Endodermal cell (in vitro differentiated cells): ENCODE data around the gene SLC35A3. TPM values are rescaled to one million over a fixed set of nuclear protein-coding genes. Genes with fewer than 3 reads are reported as not detected.

ENCODE experiments used
- DNase-seq: peaks from one replicate; pipeline ENCODE4 v3.0.0-alpha.2; 2017
- H3K27ac ChIP-seq: 2 replicates; pipeline ENCODE4 v1.5.1; 2013; ENCODE audit warnings: mild to moderate bottlenecking, low read depth, low read length, moderate library complexity
- H3K27me3 ChIP-seq: 2 replicates; pipeline ENCODE4 v1.6.1; 2013; ENCODE audit warnings: mild to moderate bottlenecking, low read length, moderate library complexity; ENCODE audit not compliant: insufficient read depth, control insufficient read depth, poor library complexity, severe bottlenecking
- H3K36me3 ChIP-seq: 2 replicates; pipeline ENCODE4 v1.7.0; 2013; ENCODE audit warnings: mild to moderate bottlenecking, low read length, moderate library complexity; ENCODE audit not compliant: control insufficient read depth, insufficient read depth
- H3K4me1 ChIP-seq: one replicate; pipeline ENCODE4 v1.7.0; 2013; ENCODE audit warnings: low read length; ENCODE audit not compliant: control insufficient read depth, insufficient read depth
- H3K4me3 ChIP-seq: 2 replicates; pipeline ENCODE4 v1.5.1; 2013; ENCODE audit warnings: mild to moderate bottlenecking, low read length, moderate library complexity
- H3K9ac ChIP-seq: 2 replicates; pipeline ENCODE4 v1.6.1; 2013; ENCODE audit warnings: mild to moderate bottlenecking, low read length, moderate library complexity; ENCODE audit not compliant: poor library complexity, severe bottlenecking; ENCODE audit errors: extremely low read depth
- H3K9me3 ChIP-seq: 2 replicates; pipeline ENCODE4 v1.6.1; 2013; ENCODE audit warnings: mild to moderate bottlenecking, low read length, moderate library complexity; ENCODE audit not compliant: control insufficient read depth
- H3K27ac Mint-ChIP-seq: 2 replicates; pipeline ENCODE4 v1.8.0; 2020; ENCODE audit warnings: mixed read lengths
- H3K27me3 Mint-ChIP-seq: 2 replicates; pipeline ENCODE4 v1.8.0; 2021; ENCODE audit warnings: mild to moderate bottlenecking, mixed read lengths; ENCODE audit not compliant: insufficient read depth
- H3K36me3 Mint-ChIP-seq: 2 replicates; pipeline ENCODE4 v1.8.0; 2020; ENCODE audit warnings: low read depth, mixed read lengths
- H3K4me1 Mint-ChIP-seq: 2 replicates; pipeline ENCODE4 v1.8.0; 2020; ENCODE audit warnings: mixed read lengths
- H3K4me3 Mint-ChIP-seq: 2 replicates; pipeline ENCODE4 v1.8.0; 2020; ENCODE audit warnings: mild to moderate bottlenecking, moderate library complexity, mixed read lengths
- H3K9me3 Mint-ChIP-seq: 2 replicates; pipeline ENCODE4 v1.8.0; 2020; ENCODE audit warnings: mild to moderate bottlenecking, mixed read lengths
- CTCF ChIP-seq: fragments of 200-600 bp; sonication (generic); conservative IDR thresholded peaks from 2 replicates; pipeline ENCODE4 v1.5.0; 2021; ENCODE audit warnings: antibody characterized with exemption, mild to moderate bottlenecking
- WGBS, 2 experiments: methylation state at CpG; one replicate each; pipeline versions ENCODE4 v1.1.5 to v1.1.7; 2013; ENCODE audit warnings: missing lambda C conversion rate in 2 of 2, mixed read lengths in 1 of 2; ENCODE audit not compliant: insufficient coverage in 1 of 2, insufficient read length in 1 of 2; 5-methylcytosine and 5-hydroxymethylcytosine counted together
- total RNA-seq, 2 donors: library from RNA; stranded (reverse); fragmentation: NEBNext Ultra II Directional in 1 of 2; extraction: Animal tissue kit (Norgen Biotek cat#: 25700) in 1 of 2; gene quantifications; 2 replicates in 1 of 2; 3 replicates in 1 of 2; pipeline ENCODE4 v1.2.1, GENCODE V29; 2021

SLC35A3 gene
- total RNA-seq, 2 donors from 2014 or later = 41.2 to 47.0 TPM

DNA sequence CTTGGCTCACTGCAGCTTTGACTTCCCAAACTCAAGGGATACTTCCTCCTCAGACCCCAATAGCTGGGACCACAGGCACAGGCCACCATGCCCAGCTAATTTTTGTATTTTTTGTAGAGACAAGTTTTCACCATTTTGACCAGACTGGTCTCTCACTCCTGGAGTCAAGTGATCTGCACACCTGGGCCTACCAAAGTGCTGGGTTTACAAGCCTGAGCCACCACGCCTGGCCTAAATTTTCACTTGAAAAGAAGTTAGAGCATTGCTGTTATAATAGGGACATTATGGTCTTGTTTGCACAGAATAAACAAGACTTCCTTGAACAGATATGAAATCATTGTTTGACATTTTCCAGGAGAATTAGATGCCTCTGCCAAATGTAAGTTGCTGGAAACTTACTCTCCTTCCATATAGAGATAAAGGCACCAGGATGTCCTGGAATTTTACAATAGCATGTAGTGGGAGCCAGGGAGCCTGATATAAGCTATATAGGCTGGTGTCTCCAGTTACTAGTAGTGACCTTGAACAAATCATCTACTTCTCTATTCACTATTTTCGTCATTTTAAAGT, 16.9 kb downstream of the SLC35A3 start:
- Mint-ChIP-seq H3K27me3 (no peaks in the 10 kb centered on the region), H3K4me1 (no peaks in the 10 kb centered on the region), H3K4me3 (no peak overlapping the region), H3K9me3 (peaks cover 34% of the 10 kb centered on the region), H3K27ac (peak overlapping the region; percentile 61), H3K36me3 (peaks cover 48% of the 10 kb centered on the region)
- Histone ChIP-seq H3K9ac (no peak overlapping the region), H3K4me1 (no peaks in the 10 kb centered on the region), H3K9me3 (peaks cover 41% of the 10 kb centered on the region), H3K36me3 (peaks cover 65% of the 10 kb centered on the region), H3K27ac (no peak overlapping the region), H3K4me3 (no peak overlapping the region), H3K27me3 (no peaks in the 10 kb centered on the region)
- 89 to 100% methylated on average over 1 of the region's 2 CpGs for WGBS, 2 experiments
- TF ChIP-seq CTCF = no peak
- DNase-seq = no peak

GRCh38 chr1:99988210-99988765, 18.5 kb downstream of the SLC35A3 start:
- TF ChIP-seq CTCF = no peak
- Mint-ChIP-seq H3K27ac (no peak overlapping the region), H3K27me3 (no peaks in the 10 kb centered on the region), H3K4me3 (no peak overlapping the region), H3K36me3 (peaks cover 61% of the 10 kb centered on the region), H3K4me1 (no peaks in the 10 kb centered on the region), H3K9me3 (peaks cover 42% of the 10 kb centered on the region)
- WGBS, 2 experiments = 86% methylated on average over 1 of the region's 1 CpG; no CpG with 5 or more reads in 1 of the 2 experiments
- Histone ChIP-seq H3K9ac (no peak overlapping the region), H3K4me1 (no peaks in the 10 kb centered on the region), H3K9me3 (peaks cover 55% of the 10 kb centered on the region), H3K4me3 (no peak overlapping the region), H3K36me3 (peaks cover 75% of the 10 kb centered on the region), H3K27ac (no peak overlapping the region), H3K27me3 (no peaks in the 10 kb centered on the region)
- no peak for DNase-seq

DNA sequence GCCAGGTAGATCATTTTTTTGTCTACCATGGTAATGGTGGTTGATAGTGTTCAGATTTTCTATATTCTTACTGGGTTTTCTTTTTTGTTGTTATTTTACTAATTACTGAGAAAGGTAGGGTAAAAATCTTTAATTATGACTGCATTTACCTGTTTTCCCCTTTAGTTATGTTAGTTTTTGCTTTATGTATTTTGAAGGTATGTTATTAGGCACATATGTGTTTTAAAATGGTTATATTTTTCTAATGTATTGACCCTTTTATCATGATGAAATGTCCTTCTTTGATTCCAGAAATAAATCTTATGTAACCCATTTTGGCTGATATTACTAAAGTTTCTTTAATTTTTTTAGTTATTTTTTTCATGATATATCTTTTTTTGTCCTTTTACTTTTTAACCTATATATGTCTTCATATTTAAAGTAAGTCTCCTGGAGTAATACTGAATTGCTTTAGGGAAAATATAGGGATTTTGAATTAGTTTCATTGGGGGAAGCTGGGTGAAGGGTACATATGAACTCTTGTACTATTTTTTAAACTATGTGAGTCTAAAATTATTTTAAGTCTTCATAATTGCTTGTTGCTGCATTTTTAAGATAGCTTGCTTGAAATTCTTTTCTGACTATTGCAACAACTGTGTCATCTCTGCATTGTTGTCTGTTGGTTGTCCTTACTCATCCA, 22.4 kb downstream of the SLC35A3 start:
- Mint-ChIP-seq H3K36me3 (peaks cover 68% of the 10 kb centered on the region), H3K27ac (no peak overlapping the region), H3K4me1 (no peaks in the 10 kb centered on the region), H3K9me3 (peaks cover 27% of the 10 kb centered on the region), H3K27me3 (no peaks in the 10 kb centered on the region), H3K4me3 (no peak overlapping the region)
- H3K27me3 ChIP-seq = no peaks in the 10 kb centered on the region
- DNase-seq = no peak
- H3K4me1 ChIP-seq = no peaks in the 10 kb centered on the region
- H3K9me3 ChIP-seq = peaks cover 72% of the 10 kb centered on the region
- peak overlapping the region; percentile 30 for H3K4me3 ChIP-seq
- TF ChIP-seq CTCF = no peak
- no peak overlapping the region for H3K27ac ChIP-seq
- peaks cover 88% of the 10 kb centered on the region for H3K36me3 ChIP-seq
- H3K9ac ChIP-seq = no peak overlapping the region
